ENCODE measurements around the gene RRAS. TPM values are rescaled to one million over a fixed set of nuclear protein-coding genes. Genes with fewer than 3 reads are reported as not detected.
"Not testable (repeated sequence)": the region's sequence is repeated elsewhere in the genome, so short reads cannot be mapped to it uniquely, and the experiment has no call there.

RRAS gene
- total RNA-seq, 1 donor from 2014 or later: 8.9 TPM

- DNase-seq (ENCODE audit: low spot score); ATAC-seq: not testable (repeated sequence)
Measured at GRCh38 chr19:49633273-49633672, 6.7 kb downstream of the RRAS start.

- DNase-seq (ENCODE audit: low spot score) (no peak), ATAC-seq (no peak)
Measured at GRCh38 chr19:49632576-49632975, 7.4 kb downstream of the RRAS start.

DNA sequence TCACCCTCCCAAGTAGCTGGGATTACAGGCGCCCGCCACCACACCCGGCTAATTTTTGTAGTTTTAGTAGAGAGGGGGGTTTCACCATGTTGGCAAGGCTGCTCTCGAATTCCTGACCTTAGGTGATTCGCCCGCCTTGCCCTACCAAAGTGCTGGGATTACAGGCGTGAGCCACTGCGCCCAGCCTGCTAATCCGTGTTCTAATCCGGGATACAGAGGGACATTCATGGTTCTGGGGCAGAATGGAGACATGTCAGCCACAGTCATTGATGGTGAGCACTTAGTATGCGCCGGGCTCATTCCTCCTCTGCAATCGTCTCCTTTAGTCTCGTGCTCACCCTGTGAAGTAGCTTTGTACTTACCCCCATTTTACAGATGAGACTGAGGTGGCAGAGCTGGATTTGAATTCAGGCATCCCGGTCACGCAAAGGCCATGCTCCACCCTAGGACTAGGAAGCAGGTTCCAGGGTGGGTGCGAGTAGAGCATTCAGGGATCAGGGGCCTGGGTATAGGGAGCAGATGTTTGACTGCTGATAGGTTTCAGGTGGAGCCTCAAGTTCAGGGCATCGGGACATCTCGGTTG lies 8.2 kb downstream of the RRAS start:
- ATAC-seq (no peak), DNase-seq (ENCODE audit: low spot score) (no peak)

DNA sequence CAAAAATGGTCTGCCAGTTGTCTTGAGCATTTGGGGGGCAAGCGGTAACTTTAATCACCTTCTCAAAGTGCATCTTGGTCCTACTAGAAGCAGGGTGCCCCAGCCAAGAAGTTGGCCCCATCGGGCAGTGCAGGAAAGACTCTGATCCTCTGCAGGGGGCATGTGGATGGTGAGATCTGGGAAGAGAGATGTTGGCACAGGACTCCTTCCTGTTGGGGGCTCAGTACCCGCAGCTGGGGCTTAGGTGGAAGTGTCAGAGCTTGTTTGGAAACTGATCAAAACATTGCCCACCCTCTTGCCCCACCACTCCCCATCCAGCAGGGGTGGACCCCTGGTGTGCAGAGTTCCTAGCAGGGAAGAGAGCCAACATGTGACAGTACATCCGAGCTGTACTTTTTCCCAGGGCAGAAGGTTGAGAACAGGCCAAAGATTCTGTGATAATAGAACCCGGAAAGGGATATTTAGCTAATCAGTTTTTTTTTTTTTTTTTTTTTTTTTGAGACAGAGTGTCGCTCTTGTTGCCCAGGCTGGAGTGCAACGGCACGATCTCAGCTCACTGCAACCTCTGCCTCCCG lies 8.8 kb downstream of the RRAS start:
- ATAC-seq: peak; percentile 46

GRCh38 chr19:49629659-49630058 lies 10.3 kb downstream of the RRAS start:
- DNase-seq (ENCODE audit: low spot score) (no peak), ATAC-seq (no peak)

More for the DNA sequence above, 8.8 kb downstream of the RRAS start:
- DNase-seq (ENCODE audit: low spot score): no peak

DNA sequence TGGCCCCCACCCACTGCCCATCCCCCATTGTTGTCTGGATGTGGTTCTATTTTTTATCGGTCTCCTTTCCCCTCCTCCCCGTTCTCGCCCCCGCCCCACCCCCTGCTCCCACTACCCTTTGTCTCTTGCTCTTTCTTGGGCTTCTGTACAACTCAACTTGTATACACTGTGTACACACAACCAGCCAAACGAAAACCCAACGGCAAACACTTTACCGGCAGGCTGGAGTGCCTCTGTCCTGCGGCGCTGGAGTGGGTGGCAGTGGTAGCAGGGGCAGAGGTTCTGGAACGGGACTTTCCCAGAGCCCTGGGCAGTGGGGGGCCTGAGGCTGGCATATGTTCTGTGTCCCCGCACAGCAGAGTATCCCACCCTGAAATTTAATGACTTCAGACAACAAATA lies 13.7 kb downstream of the RRAS start:
- DNase-seq (ENCODE audit: low spot score) (no peak), ATAC-seq (no peak)

DNA sequence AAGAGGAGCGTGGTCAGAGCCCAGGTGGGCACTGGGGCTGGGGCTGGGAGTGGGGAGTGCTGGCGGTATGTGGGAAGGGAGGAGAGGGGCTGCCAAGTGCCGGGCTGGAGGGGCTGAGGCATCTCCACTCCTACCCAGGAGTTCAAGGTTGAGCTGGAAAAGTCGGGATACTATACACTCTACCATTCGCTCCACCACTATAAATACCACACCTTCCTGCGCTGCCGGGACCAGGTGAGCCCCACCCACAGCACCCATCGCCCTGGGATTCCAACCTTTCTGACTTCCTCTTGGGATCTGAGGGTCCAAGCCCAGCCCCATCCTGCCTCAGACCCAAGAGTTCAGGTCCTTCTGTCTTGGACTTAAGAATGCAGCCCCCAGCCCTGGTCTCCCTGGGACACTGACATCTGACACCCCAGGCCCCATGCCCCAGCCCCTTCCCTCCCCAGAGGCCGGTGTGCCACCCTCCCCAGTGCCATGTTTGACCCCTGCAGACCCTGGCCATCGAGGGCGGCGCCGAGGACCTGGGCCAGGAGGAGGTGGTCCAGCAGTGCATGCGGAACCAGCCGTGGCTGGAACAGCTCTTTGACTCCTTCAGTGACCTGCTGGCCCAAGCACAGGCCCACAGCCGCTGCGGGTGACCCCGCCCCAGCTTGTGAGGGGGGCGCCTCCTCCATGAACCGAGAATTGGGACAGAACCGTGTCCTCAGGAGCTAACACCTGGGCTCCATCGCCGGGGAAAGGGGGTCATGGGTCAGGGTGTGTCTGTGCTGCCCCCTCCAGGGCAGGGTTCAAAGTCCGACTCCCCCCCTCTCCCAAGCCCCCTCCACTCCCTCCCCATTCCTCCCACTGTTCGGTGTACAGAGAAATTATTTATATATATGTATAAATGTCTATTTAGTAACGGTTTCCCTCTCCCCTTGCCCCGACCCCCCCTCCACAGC lies 14.7 kb downstream of the RRAS start:
- ATAC-seq (peak; percentile 30), DNase-seq (ENCODE audit: low spot score) (no peak)

DNA sequence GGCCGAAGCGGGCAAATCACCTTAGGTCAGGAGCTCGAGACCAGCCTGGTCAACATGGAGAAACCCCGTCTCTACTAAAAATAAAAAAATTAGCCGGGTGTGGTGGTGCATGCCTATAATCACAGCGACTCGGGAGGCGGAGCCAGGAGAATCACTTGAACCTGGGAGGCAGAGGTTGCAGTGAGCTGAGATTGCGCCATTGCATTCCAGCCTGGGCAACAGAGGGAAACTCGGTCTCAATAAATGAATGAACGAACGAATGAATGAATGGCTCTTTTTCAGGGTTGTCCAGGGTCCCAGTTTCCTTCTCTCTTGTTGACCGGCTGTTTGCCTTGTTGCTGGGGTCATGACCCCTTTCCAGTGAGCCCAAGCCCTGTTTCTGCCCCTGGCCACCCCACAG lies 22.1 kb downstream of the RRAS start:
- not testable (repeated sequence) for DNase-seq (ENCODE audit: low spot score); ATAC-seq

DNA sequence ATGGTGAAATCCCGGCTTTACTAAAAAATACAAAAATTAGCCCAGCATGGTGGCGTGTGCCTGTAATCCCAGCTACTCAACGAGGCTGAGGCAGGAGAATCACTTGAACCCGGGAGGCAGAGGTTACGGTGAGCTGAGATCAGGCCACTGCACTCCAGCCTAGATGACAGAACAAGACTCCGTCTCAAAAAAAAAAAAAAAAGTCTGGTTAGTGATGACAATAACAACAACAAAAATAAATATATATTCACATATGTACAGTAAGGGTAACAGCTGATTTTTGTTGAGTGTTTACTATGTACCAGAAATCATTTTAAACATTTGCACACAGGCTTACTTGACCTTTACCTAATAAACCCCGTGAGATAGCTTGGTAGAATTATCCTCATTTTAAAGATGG lies 23.0 kb downstream of the RRAS start:
- DNase-seq (ENCODE audit: low spot score) (no peak), ATAC-seq (no peak)

DNA sequence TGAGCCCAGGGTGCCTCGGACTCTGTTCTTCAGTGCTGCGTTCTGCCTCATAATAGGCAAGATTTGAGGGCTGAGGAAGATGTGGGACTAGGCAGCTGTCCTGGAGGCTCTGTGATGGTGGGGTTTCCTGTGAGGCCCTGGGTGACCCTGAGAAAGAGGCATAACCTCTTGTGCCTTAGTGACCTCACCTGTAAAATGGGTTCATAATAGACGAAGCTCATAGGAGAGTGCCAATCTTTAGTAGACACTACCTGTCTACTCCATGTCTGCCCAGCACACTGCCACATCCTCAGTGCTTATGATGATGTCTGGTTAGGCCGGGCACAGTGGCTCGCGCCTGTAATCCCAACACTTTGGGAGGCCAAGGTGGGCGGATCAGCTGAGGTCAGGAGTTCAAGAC lies 23.4 kb downstream of the RRAS start:
- no peak for DNase-seq (ENCODE audit: low spot score)
- no peak for ATAC-seq

- DNase-seq (ENCODE audit: low spot score) (no peak), ATAC-seq (no peak)
Measured at GRCh38 chr19:49615861-49616260, 24.1 kb downstream of the RRAS start.

GRCh38 chr19:49614096-49614833 lies 25.7 kb downstream of the RRAS start:
- ATAC-seq: no peak

GRCh38 chr19:49613374-49613773 lies 26.6 kb downstream of the RRAS start:
- ATAC-seq (no peak), DNase-seq (ENCODE audit: low spot score) (no peak)

More at GRCh38 chr19:49614096-49614833, 25.7 kb downstream of the RRAS start:
- no peak for DNase-seq (ENCODE audit: low spot score)

- ATAC-seq (no peak), DNase-seq (ENCODE audit: low spot score) (no peak)
Measured at GRCh38 chr19:49609499-49610092, 30.3 kb downstream of the RRAS start.

DNA sequence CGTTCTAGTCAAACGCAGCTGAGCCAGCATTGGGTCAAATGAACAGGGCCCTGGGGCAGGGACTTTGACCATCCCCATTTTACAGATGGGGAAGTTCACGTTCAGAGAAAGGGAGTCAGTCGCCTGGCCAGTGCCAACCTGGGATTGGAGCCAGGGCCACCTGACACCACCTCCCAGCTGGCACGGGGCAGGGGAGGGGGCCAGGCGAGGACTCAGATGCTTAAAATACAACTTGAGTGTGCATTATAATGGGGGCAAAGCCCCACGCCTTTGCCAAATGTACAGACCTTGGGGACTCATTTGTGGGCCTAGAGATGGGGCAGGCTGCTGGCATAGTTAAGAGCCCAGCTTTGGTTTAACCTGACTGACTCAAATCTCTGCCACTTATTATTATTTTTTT lies 34.3 kb downstream of the RRAS start:
- DNase-seq (ENCODE audit: low spot score) (no peak), ATAC-seq (peak; percentile 33)

DNA sequence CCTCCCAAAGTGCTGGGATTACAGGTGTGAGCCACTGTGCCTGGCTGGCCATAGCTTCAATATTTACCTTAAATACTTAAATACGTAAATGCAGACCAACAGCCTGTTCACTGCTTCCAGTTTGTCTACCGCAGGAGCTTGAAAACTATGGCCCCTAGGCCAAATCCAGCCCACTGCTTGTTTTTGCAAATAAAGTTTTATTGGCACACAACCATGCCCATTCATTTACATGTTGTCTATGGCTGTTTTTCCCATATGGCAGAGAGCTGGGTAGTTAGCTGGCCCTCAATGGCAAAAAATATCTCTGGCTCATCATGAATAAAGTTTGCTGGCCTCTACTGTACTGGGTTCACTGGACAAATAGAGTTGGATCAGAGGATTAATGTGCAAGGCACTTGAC lies 37.1 kb downstream of the RRAS start:
- DNase-seq (ENCODE audit: low spot score) (no peak), ATAC-seq (no peak)

DNA sequence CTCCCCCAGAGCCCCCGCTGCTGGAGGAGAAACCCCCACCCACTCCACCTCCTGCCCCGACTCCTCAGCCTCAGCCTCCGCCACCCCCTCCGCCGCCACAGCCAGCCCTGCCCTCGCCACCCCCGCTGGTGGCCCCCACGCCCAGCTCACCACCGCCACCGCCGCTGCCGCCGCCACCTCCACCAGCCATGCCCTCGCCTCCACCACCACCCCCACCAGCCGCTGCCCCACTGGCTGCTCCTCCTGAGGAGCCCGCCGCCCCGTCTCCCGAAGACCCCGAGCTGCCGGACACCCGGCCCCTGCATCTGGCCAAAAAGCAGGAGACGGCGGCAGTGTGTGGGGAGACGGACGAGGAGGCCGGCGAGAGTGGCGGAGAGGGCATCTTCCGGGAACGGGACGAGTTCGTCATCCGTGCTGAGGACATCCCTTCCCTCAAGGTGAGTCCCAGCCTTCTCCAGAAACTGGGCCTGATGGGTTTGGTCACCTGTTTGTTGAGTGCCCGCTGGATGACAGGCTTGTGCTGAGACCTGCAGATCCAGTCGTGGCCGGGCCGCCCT lies 38.4 kb downstream of the RRAS start:
- no peak for DNase-seq (ENCODE audit: low spot score)
- no peak for ATAC-seq

GRCh38 chr19:49599378-49600295 lies 40.3 kb downstream of the RRAS start:
- ATAC-seq: no peak
- DNase-seq (ENCODE audit: low spot score): no peak

GRCh38 chr19:49597703-49597974 lies 42.3 kb downstream of the RRAS start:
- no peak for DNase-seq (ENCODE audit: low spot score)

More at GRCh38 chr19:49597703-49597974, 42.3 kb downstream of the RRAS start:
- ATAC-seq: no peak
